Activated CD8-positive, alpha-beta memory T cell treated with anti-CD3 and anti-CD28 coated beads, Interleukin-2, amount 50 U/mL, for 24 hours (primary cell): ENCODE results near the gene ZDHHC1.
"Not testable (repeated sequence)": the region's sequence is repeated elsewhere in the genome, so short reads cannot be mapped to it uniquely, and the experiment has no call there.

ENCODE experiments used
- DNase-seq: peaks from one replicate; pipeline ENCODE4 v3.0.0-alpha.2; 2020; ENCODE audit errors: extremely low read depth

ZDHHC1 gene

GRCh38 chr16:67394155-67395104 is 21.8 kb downstream of the ZDHHC1 start:
- no peak for DNase-seq

- no peak for DNase-seq
These were observed 22.5 kb downstream of the ZDHHC1 start for GRCh38 chr16:67393788-67394154.

GRCh38 chr16:67393111-67393787 is 23.0 kb downstream of the ZDHHC1 start, which contains the start of gene TPPP3:
Gene TPPP3, minus strand, starts transcription at chr16:67393498. Its CDS starts 2,387 bp downstream, at chr16:67391111.
- DNase-seq = no peak

- DNase-seq = no peak
These were observed 23.8 kb downstream of the ZDHHC1 start for GRCh38 chr16:67392301-67393059.

GRCh38 chr16:67391424-67392300 is 24.6 kb downstream of the ZDHHC1 start:
- DNase-seq = no peak

- no peak for DNase-seq
These were observed 25.4 kb downstream of the ZDHHC1 start for GRCh38 chr16:67390816-67391423.

GRCh38 chr16:67389911-67390815 is 26.1 kb downstream of the ZDHHC1 start:
- DNase-seq = no peak

GRCh38 chr16:67388591-67388990 is 27.7 kb downstream of the ZDHHC1 start:
- no peak for DNase-seq

GRCh38 chr16:67388191-67388590 is 28.1 kb downstream of the ZDHHC1 start:
- no peak for DNase-seq

GRCh38 chr16:67387479-67388079 is 28.7 kb downstream of the ZDHHC1 start:
- DNase-seq = no peak

GRCh38 chr16:67386861-67387455 is 29.3 kb downstream of the ZDHHC1 start:
- no peak for DNase-seq

GRCh38 chr16:67384778-67385510 is 31.3 kb downstream of the ZDHHC1 start:
- DNase-seq = no peak

- DNase-seq = no peak
These were observed 33.0 kb downstream of the ZDHHC1 start for GRCh38 chr16:67383284-67383683.

GRCh38 chr16:67378642-67379041 is 37.6 kb downstream of the ZDHHC1 start:
- DNase-seq = no peak

GRCh38 chr16:67376012-67376411 is 40.3 kb downstream of the ZDHHC1 start:
- DNase-seq = not testable (repeated sequence)

GRCh38 chr16:67372664-67373063 is 43.6 kb downstream of the ZDHHC1 start:
- no peak for DNase-seq

GRCh38 chr16:67370661-67371060 is 45.6 kb downstream of the ZDHHC1 start:
- no peak for DNase-seq

GRCh38 chr16:67364600-67365235 is 51.6 kb downstream of the ZDHHC1 start:
- no peak for DNase-seq
